Stomach (tissue), 4 donors: Measurements from ENCODE around the gene DNM3.

ENCODE experiments used
- POLR2A ChIP-seq, 4 donors: fragments of 450-650 bp; IDR thresholded peaks; one replicate each; pipeline ENCODE4 v1.6.1; 2016; ENCODE audit warnings: antibody characterized with exemption in 4 of 4, control low read depth in 2 of 4, mild to moderate bottlenecking in 1 of 4, moderate library complexity in 1 of 4
- TF ChIP-seq, protein P1 (sequence below), 7 experiments: fragments of 450-650 bp in 4 of 7; fragments of 200-600 bp in 3 of 7; sonication (generic) in 3 of 7; IDR thresholded peaks; one replicate each; pipeline ENCODE4 v1.5.1; 2016 to 2019; ENCODE audit warnings: antibody characterized with exemption in 7 of 7, control low read depth in 2 of 7, mild to moderate bottlenecking in 1 of 7

DNA sequence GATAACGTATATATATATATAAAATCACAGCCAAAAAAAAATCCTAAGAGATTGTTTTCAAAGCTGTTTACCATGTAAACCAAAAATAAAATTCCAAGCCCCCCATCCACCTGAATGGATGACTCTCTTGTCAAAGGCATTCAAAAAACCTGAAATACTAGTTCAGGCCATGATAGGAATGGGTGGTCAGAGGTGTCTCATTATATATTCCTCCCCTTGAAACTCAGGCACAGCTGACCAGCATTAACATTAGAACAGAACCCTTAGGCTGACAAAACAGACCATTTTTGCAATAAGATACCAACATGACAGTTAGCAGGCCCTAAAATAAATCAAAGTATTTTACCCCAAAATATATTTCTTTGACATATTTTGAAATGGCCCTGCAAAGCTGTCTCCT lies 122.5 kb downstream of the DNM3 start:
- TF ChIP-seq, protein P1, sequence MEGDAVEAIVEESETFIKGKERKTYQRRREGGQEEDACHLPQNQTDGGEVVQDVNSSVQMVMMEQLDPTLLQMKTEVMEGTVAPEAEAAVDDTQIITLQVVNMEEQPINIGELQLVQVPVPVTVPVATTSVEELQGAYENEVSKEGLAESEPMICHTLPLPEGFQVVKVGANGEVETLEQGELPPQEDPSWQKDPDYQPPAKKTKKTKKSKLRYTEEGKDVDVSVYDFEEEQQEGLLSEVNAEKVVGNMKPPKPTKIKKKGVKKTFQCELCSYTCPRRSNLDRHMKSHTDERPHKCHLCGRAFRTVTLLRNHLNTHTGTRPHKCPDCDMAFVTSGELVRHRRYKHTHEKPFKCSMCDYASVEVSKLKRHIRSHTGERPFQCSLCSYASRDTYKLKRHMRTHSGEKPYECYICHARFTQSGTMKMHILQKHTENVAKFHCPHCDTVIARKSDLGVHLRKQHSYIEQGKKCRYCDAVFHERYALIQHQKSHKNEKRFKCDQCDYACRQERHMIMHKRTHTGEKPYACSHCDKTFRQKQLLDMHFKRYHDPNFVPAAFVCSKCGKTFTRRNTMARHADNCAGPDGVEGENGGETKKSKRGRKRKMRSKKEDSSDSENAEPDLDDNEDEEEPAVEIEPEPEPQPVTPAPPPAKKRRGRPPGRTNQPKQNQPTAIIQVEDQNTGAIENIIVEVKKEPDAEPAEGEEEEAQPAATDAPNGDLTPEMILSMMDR (IDR thresholded peaks at IDR 0.05), result no peak
- TF ChIP-seq POLR2A (IDR thresholded peaks at IDR 0.05), result no peak
